GM21423 (cell line): Measurements from ENCODE around the gene DCHS2.

Experiments used
- ATAC-seq: cut with Tn5 transposase; IDR thresholded peaks from one replicate; pipeline ENCODE4 v1.9.1; 2021; ENCODE audit warnings: mild to moderate bottlenecking, moderate library complexity; ENCODE audit not compliant: unreplicated experiment

The DCHS2 gene

GRCh38 chr4:154320521-154320920, 171.1 kb downstream of the DCHS2 start:
- no peak for ATAC-seq

- no peak for ATAC-seq
Observed at GRCh38 chr4:154319736-154320135, 171.9 kb downstream of the DCHS2 start.

- no peak for ATAC-seq
Observed at GRCh38 chr4:154317201-154317999, 174.2 kb downstream of the DCHS2 start.

GRCh38 chr4:154315741-154316140, 175.9 kb downstream of the DCHS2 start:
- ATAC-seq, result no peak

- ATAC-seq, result no peak
Observed at GRCh38 chr4:154314248-154314647, 177.4 kb downstream of the DCHS2 start.

GRCh38 chr4:154313004-154313585, 178.5 kb downstream of the DCHS2 start:
- ATAC-seq, result no peak

GRCh38 chr4:154312246-154312645, 179.4 kb downstream of the DCHS2 start:
- ATAC-seq, result no peak

GRCh38 chr4:154310578-154310977, 181.0 kb downstream of the DCHS2 start:
- no peak for ATAC-seq

GRCh38 chr4:154308207-154308606, 183.4 kb downstream of the DCHS2 start:
- ATAC-seq, result no peak

GRCh38 chr4:154307451-154307850, 184.1 kb downstream of the DCHS2 start:
- ATAC-seq, result no peak

- ATAC-seq, result no peak
Observed at GRCh38 chr4:154305616-154306015, 186.0 kb downstream of the DCHS2 start.

- no peak for ATAC-seq
Observed at GRCh38 chr4:154304679-154305078, 186.9 kb downstream of the DCHS2 start.

- ATAC-seq, result no peak
Observed at GRCh38 chr4:154294652-154295350, 196.8 kb downstream of the DCHS2 start.

- ATAC-seq, result no peak
Observed at GRCh38 chr4:154293427-154293826, 198.2 kb downstream of the DCHS2 start.

GRCh38 chr4:154292589-154292988, 199.0 kb downstream of the DCHS2 start:
- no peak for ATAC-seq

GRCh38 chr4:154277172-154277571, 214.4 kb downstream of the DCHS2 start:
- ATAC-seq, result no peak

- ATAC-seq, result no peak
Observed at GRCh38 chr4:154276496-154276895, 215.1 kb downstream of the DCHS2 start.

- no peak for ATAC-seq
Observed at GRCh38 chr4:154254999-154255398, 236.6 kb downstream of the DCHS2 start.

GRCh38 chr4:154234576-154234975, 257.0 kb downstream of the DCHS2 start:
- ATAC-seq, result no peak

GRCh38 chr4:154231806-154232478, 259.7 kb downstream of the DCHS2 start:
- ATAC-seq, result no peak

GRCh38 chr4:154230723-154231122, 260.9 kb downstream of the DCHS2 start:
- ATAC-seq, result no peak
